GM12878 (cell line): ENCODE data around the gene ZNF777.
"Not testable (repeated sequence)": the region's sequence is repeated elsewhere in the genome, so short reads cannot be mapped to it uniquely, and the experiment has no call there.

Experiments used
- ASH2L ChIP-seq: fragments of 300-600, 200-600 bp; sonication (generic); IDR thresholded peaks from 2 replicates; pipeline ENCODE4 v1.6.1; 2017; ENCODE audit warnings: low read depth, mild to moderate bottlenecking, borderline replicate concordance
- MEF2A ChIP-seq: IDR thresholded peaks from 2 replicates; pipeline ENCODE4 v1.6.1; 2011; ENCODE audit warnings: low read depth, mild to moderate bottlenecking, low read length, moderate library complexity; ENCODE audit not compliant: insufficient read depth
- NFIC ChIP-seq: IDR thresholded peaks from 2 replicates; pipeline ENCODE4 v1.6.1; 2012; ENCODE audit warnings: low read depth, mild to moderate bottlenecking, inconsistent platforms, low read length, moderate library complexity
- SIN3A ChIP-seq: IDR thresholded peaks from 2 replicates; pipeline ENCODE4 v1.6.1; 2012; ENCODE audit warnings: low read depth, low read length, improper control_type of control experiment
- YY1 ChIP-seq: IDR thresholded peaks from 2 replicates; pipeline ENCODE4 v1.6.1; 2011; ENCODE audit warnings: low read depth, mild to moderate bottlenecking, low read length
- TF ChIP-seq, protein P1 (sequence below): IDR thresholded peaks from 2 replicates; pipeline ENCODE4 v1.6.1; 2012; ENCODE audit warnings: mild to moderate bottlenecking, low read depth, low read length

DNA sequence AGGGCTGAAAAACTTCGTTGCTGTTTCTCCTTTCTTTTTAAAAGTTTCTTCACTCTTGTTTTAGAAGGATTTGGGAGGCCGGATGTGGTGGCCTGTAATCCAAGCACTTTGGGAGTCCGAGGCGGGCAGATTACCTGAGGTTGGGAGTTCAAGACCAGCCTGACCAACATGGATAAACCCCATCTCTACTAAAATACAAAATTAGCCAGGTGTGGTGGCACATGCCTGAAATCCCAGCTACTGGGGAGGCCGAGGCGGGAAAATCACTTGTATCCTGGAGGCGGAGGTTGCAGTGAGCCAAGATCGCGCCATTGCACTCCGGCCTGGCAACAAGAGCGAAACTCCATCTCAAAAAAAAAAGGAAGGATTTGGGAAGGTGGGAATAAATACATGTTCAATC lies 14.8 kb downstream of the ZNF777 start:
- TF ChIP-seq SIN3A, YY1, ASH2L, NFIC, MEF2A: not testable (repeated sequence)
- TF ChIP-seq, protein P1, sequence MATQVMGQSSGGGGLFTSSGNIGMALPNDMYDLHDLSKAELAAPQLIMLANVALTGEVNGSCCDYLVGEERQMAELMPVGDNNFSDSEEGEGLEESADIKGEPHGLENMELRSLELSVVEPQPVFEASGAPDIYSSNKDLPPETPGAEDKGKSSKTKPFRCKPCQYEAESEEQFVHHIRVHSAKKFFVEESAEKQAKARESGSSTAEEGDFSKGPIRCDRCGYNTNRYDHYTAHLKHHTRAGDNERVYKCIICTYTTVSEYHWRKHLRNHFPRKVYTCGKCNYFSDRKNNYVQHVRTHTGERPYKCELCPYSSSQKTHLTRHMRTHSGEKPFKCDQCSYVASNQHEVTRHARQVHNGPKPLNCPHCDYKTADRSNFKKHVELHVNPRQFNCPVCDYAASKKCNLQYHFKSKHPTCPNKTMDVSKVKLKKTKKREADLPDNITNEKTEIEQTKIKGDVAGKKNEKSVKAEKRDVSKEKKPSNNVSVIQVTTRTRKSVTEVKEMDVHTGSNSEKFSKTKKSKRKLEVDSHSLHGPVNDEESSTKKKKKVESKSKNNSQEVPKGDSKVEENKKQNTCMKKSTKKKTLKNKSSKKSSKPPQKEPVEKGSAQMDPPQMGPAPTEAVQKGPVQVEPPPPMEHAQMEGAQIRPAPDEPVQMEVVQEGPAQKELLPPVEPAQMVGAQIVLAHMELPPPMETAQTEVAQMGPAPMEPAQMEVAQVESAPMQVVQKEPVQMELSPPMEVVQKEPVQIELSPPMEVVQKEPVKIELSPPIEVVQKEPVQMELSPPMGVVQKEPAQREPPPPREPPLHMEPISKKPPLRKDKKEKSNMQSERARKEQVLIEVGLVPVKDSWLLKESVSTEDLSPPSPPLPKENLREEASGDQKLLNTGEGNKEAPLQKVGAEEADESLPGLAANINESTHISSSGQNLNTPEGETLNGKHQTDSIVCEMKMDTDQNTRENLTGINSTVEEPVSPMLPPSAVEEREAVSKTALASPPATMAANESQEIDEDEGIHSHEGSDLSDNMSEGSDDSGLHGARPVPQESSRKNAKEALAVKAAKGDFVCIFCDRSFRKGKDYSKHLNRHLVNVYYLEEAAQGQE: not testable (repeated sequence)
